HepG2 (cell line): ENCODE results near the gene THRA. TPM values are rescaled to one million over a fixed set of nuclear protein-coding genes. Genes with fewer than 3 reads are reported as not detected.

Experiments
- CEBPG ChIP-seq: IDR thresholded peaks from 2 replicates; pipeline ENCODE4 v1.6.1; 2016
- FOXM1 ChIP-seq: sonication (generic); formaldehyde crosslinking; IDR thresholded peaks from 2 replicates; pipeline ENCODE4 v1.5.0; 2020; ENCODE audit warnings: missing genetic modification reagents
- FUBP1 ChIP-seq: sonication (generic); formaldehyde crosslinking; IDR thresholded peaks from 2 replicates; pipeline ENCODE4 v1.5.1; 2020; ENCODE audit warnings: missing genetic modification reagents, mild to moderate bottlenecking, borderline replicate concordance
- GTF2F1 ChIP-seq: fragments of 150-350 bp; IDR thresholded peaks from 2 replicates; pipeline ENCODE4 v1.6.1; 2014; ENCODE audit warnings: low read length
- HMG20B ChIP-seq: conservative IDR thresholded peaks from 2 replicates; pipeline ENCODE4 v1.6.1; 2016; ENCODE audit warnings: missing genetic modification reagents, missing compliant biosample characterization
- IKZF1 ChIP-seq: fragments of 450-650 bp; IDR thresholded peaks from 2 replicates; pipeline ENCODE4 v1.7.1; 2016
- KLF12 ChIP-seq: sonication (generic); formaldehyde crosslinking; IDR thresholded peaks from 2 replicates; pipeline ENCODE4 v1.4.0; 2020; ENCODE audit warnings: missing genetic modification reagents, borderline replicate concordance
- MAF1 ChIP-seq: sonication (generic); formaldehyde crosslinking; IDR thresholded peaks from 2 replicates; pipeline ENCODE4 v1.5.0; 2020; ENCODE audit warnings: missing genetic modification reagents, borderline replicate concordance
- NR2F2 ChIP-seq: IDR thresholded peaks from 2 replicates; pipeline ENCODE4 v1.6.1; 2012; ENCODE audit warnings: low read depth, inconsistent platforms, borderline replicate concordance
- PAF1 ChIP-seq: IDR thresholded peaks from 2 replicates; pipeline ENCODE4 v1.6.1; 2016; ENCODE audit warnings: missing genetic modification reagents, missing compliant biosample characterization
- PAWR ChIP-seq: sonication (generic); formaldehyde crosslinking; IDR thresholded peaks from 2 replicates; pipeline ENCODE4 v1.4.0; 2020; ENCODE audit warnings: missing genetic modification reagents, mild to moderate bottlenecking, borderline replicate concordance
- PHB2 ChIP-seq: fragments of 450-650 bp; IDR thresholded peaks from 2 replicates; pipeline ENCODE4 v1.6.1; 2018; ENCODE audit not compliant: partially characterized antibody
- PHF5A ChIP-seq: IDR thresholded peaks from one replicate; pipeline ENCODE4 v1.6.1; 2018; ENCODE audit warnings: low read depth, missing genetic modification reagents; ENCODE audit not compliant: unreplicated experiment
- POLR2A ChIP-seq, 2 experiments: IDR thresholded peaks; 2 replicates each; pipeline ENCODE4 v1.6.1; 2011; ENCODE audit warnings: low read depth in 2 of 2, low read length in 2 of 2, mild to moderate bottlenecking in 1 of 2, moderate library complexity in 1 of 2; ENCODE audit not compliant: insufficient read depth in 1 of 2
- TCF7L2 ChIP-seq: IDR thresholded peaks from 2 replicates; pipeline ENCODE4 v1.6.1; 2011; ENCODE audit warnings: mild to moderate bottlenecking, low read depth, low read length, moderate library complexity
- ZNF253 ChIP-seq: sonication (generic); formaldehyde crosslinking; IDR thresholded peaks from 2 replicates; pipeline ENCODE4 v1.8.0; 2022; ENCODE audit warnings: mild to moderate bottlenecking, missing genetic modification reagents, borderline replicate concordance
- ZNF367 ChIP-seq: sonication (generic); formaldehyde crosslinking; IDR thresholded peaks from 2 replicates; pipeline ENCODE4 v1.4.0; 2020; ENCODE audit warnings: missing genetic modification reagents, borderline replicate concordance
- ZNF563 ChIP-seq: sonication (generic); formaldehyde crosslinking; IDR thresholded peaks from 2 replicates; pipeline ENCODE4 v1.8.0; 2022; ENCODE audit warnings: mild to moderate bottlenecking, moderate library complexity, missing genetic modification reagents
- ZNF569 ChIP-seq: sonication (generic); formaldehyde crosslinking; IDR thresholded peaks from 2 replicates; pipeline ENCODE4 v1.5.0; 2020; ENCODE audit warnings: mild to moderate bottlenecking, missing genetic modification reagents, moderate library complexity, borderline replicate concordance
- ZNF597 ChIP-seq: sonication (generic); formaldehyde crosslinking; IDR thresholded peaks from 2 replicates; pipeline ENCODE4 v1.5.0; 2020; ENCODE audit warnings: missing genetic modification reagents
- ZNF605 ChIP-seq: sonication (generic); formaldehyde crosslinking; IDR thresholded peaks from 2 replicates; pipeline ENCODE4 v1.8.0; 2022; ENCODE audit warnings: mild to moderate bottlenecking, missing genetic modification reagents
- ZNF766 ChIP-seq: sonication (generic); formaldehyde crosslinking; IDR thresholded peaks from 2 replicates; pipeline ENCODE4 v1.5.0; 2020; ENCODE audit warnings: missing genetic modification reagents, borderline replicate concordance
- polyA plus RNA-seq, 8 experiments: library from polyadenylated mRNA; depleted of rRNA in 3 of 8; stranded (reverse) in 7 of 8; unstranded in 1 of 8; fragments of >200 nt; fragmentation: Illumina TruSeq in 4 of 8; extraction: Trizol in 4 of 8; gene quantifications; 2 replicates each; pipeline versions ENCODE4 v1.2.1 to v1.2.3, GENCODE V29; 2011 to 2016; ENCODE audit warnings: low read depth in 4 of 8, missing spikeins in 1 of 8, mixed read lengths in 1 of 8; ENCODE audit not compliant: insufficient read depth in 1 of 8
- total RNA-seq, 5 experiments: library from RNA; depleted of rRNA; stranded (reverse); fragments of >200 nt; fragmentation: Illumina TruSeq; extraction: Trizol; gene quantifications; 2 replicates each; pipeline ENCODE4 v1.2.3, GENCODE V29; 2016; ENCODE audit warnings: low read depth in 1 of 5
- TF ChIP-seq, protein P1 (sequence below): sonication (generic); formaldehyde crosslinking; IDR thresholded peaks from 2 replicates; pipeline ENCODE4 v1.5.0; 2020; ENCODE audit warnings: mild to moderate bottlenecking, missing genetic modification reagents
- TF ChIP-seq, protein P2 (sequence below): sonication (generic); formaldehyde crosslinking; IDR thresholded peaks from 2 replicates; pipeline ENCODE4 v1.5.0; 2020; ENCODE audit warnings: mild to moderate bottlenecking, missing genetic modification reagents

The THRA gene
- total and polyA plus RNA-seq, 2 of the 13 experiments (the other 11 are each of a cell fraction or from before 2014, with no cell fraction given), result 8.0 to 9.9 TPM

DNA sequence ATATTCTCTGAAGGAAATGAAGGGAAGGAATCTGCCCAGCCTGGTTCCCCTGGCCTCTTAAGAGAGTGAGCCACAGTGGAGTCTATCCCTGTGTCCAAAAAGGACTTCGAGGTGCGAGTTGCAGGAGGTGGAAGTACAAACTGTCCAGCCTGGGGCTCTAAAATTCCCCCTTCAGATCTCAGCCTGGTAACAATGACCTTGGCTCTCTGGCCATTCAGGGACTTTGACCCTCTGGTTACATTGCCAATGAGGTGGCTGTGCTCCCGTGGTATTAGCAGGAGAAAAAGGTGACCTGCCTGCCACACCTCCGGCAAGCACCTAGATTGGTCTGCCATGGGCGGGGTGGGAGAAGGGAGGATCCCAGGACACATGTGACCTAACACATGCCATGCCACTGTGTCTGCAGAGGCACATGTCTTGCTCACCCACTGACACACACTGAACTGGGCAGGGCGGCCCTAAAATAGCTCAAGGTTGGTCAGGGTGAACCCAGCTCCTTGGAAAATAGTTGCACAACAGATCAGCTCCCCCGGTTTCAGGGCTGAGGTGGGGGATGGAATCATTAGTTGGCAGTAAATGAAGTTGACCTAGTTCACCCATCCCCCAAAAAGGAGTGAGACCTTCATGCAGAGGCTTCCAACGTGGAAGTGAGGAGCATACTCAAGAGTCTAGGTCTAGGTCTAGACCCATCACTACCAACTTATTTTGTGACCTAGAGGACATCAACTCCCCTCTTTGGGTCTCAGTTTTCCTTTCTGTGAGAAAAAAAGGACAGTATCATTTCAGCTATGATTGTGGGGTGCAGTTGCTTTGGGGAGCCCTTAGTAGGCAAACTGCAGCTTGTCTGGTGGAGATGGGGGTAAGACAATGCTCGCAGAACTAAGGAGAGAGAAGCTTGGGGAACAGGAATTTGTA is 35.4 kb downstream of the THRA start (continued):
- TF ChIP-seq, protein P1, sequence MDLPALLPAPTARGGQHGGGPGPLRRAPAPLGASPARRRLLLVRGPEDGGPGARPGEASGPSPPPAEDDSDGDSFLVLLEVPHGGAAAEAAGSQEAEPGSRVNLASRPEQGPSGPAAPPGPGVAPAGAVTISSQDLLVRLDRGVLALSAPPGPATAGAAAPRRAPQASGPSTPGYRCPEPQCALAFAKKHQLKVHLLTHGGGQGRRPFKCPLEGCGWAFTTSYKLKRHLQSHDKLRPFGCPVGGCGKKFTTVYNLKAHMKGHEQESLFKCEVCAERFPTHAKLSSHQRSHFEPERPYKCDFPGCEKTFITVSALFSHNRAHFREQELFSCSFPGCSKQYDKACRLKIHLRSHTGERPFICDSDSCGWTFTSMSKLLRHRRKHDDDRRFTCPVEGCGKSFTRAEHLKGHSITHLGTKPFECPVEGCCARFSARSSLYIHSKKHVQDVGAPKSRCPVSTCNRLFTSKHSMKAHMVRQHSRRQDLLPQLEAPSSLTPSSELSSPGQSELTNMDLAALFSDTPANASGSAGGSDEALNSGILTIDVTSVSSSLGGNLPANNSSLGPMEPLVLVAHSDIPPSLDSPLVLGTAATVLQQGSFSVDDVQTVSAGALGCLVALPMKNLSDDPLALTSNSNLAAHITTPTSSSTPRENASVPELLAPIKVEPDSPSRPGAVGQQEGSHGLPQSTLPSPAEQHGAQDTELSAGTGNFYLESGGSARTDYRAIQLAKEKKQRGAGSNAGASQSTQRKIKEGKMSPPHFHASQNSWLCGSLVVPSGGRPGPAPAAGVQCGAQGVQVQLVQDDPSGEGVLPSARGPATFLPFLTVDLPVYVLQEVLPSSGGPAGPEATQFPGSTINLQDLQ (CRISPR knock-in tag), result no peak; the same call in 1 of the 2 replicates
- TF ChIP-seq FUBP1 (CRISPR knock-in tag) (no peak), MAF1 (CRISPR knock-in tag) (no peak), ZNF766 (CRISPR knock-in tag) (peak; percentile 84; the same call in 1 of the 2 replicates), HMG20B (CRISPR knock-in tag) (no peak), ZNF563 (CRISPR knock-in tag) (peak; percentile 87; the same call in 1 of the 2 replicates), TCF7L2 (no peak), ZNF605 (CRISPR knock-in tag) (peak; percentile 65), GTF2F1 (no peak; the same call in 1 of the 2 replicates), PAF1 (no peak), PAWR (CRISPR knock-in tag) (no peak; the same call in 1 of the 2 replicates), ZNF253 (CRISPR knock-in tag) (0 out of 2 replicates have a peak, but pooled peaks have one; percentile 87), KLF12 (CRISPR knock-in tag) (peak; percentile 93), ZNF569 (no peak), POLR2A (IDR thresholded peaks at IDR 0.05; ENCODE audit: insufficient read depth in 1 of 2, low read depth in 2 of 2, low read length in 2 of 2) (0 out of 4 replicates have a peak, but pooled peaks of 1 of the 2 experiments have one; percentile 26), ZNF367 (peak; percentile 35; the same call in 1 of the 2 replicates), NR2F2 (peak; percentile 36; the same call in 1 of the 2 replicates), CEBPG (CRISPR knock-in tag) (peak; percentile 62), IKZF1 (no peak), PHB2 (no peak), ZNF597 (CRISPR knock-in tag) (no peak), PHF5A (CRISPR knock-in tag) (no peak), FOXM1 (CRISPR knock-in tag) (0 out of 2 replicates have a peak, but pooled peaks have one; percentile 54)
- TF ChIP-seq, protein P2, sequence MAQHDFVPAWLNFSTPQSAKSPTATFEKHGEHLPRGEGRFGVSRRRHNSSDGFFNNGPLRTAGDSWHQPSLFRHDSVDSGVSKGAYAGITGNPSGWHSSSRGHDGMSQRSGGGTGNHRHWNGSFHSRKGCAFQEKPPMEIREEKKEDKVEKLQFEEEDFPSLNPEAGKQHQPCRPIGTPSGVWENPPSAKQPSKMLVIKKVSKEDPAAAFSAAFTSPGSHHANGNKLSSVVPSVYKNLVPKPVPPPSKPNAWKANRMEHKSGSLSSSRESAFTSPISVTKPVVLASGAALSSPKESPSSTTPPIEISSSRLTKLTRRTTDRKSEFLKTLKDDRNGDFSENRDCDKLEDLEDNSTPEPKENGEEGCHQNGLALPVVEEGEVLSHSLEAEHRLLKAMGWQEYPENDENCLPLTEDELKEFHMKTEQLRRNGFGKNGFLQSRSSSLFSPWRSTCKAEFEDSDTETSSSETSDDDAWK (CRISPR knock-in tag), result no peak
